Stimulated activated CD8-positive, alpha-beta memory T cell treated with anti-CD3 and anti-CD28 coated beads, Interleukin-12 subunit alpha, Interleukin-12 subunit beta, amount 100 ng/mL, for 1 hour (primary cell): ENCODE data around the gene AP4M1.

Experiments
- DNase-seq: peaks from one replicate; pipeline ENCODE4 v3.0.0-alpha.2; 2020; ENCODE audit warnings: low read depth

AP4M1 gene, protein sequence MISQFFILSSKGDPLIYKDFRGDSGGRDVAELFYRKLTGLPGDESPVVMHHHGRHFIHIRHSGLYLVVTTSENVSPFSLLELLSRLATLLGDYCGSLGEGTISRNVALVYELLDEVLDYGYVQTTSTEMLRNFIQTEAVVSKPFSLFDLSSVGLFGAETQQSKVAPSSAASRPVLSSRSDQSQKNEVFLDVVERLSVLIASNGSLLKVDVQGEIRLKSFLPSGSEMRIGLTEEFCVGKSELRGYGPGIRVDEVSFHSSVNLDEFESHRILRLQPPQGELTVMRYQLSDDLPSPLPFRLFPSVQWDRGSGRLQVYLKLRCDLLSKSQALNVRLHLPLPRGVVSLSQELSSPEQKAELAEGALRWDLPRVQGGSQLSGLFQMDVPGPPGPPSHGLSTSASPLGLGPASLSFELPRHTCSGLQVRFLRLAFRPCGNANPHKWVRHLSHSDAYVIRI

DNA sequence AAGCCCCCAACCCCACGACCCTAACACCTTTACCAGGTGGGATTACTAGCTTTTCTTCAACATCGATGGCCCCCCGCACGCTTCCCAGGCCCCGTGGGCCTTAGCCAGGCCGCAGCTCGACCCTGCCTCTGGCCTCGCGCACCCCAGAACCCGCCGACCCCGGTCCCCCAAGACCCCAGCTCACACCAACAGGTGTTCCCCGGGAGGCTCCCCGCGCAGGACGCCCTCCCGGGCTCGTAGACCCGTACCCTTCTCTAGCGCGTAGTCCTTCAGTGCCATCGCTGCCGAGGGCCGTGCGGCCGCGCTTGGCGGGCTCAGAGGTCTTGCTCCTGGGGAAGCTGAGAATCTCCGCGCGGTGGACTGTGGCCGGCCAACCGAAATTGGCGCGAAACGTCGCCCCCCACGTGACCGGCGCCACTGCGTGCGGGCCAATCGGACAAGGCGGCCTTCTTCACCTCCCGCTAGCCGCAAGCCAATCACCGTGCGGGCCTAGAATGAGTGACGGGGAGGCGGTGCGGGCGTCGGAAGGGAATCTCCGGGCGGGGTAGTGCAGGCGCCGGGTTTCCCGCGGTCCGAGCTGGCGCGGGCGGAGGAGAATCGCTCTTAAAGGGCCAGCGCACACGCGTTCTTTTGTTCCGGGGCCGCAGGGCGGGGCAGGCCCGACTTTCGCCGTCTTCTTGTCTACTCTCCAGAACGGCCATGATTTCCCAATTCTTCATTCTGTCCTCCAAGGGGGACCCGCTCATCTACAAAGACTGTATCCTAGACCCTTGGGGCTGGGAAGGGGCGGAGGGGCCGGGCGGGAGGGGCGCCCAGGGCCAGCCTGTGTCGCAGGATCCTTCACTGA is at the start of gene AP4M1, which contains the start of gene MCM7:
AP4M1 (plus strand) TSS at position 628 of the 847 bp plus-strand sequence; CDS start at position 700, 72 bp downstream.
MCM7 (minus strand) TSS at position 382 of the 847 bp plus-strand sequence; CDS start at position 279, 103 bp downstream.
- peak; percentile 94 for DNase-seq

DNA sequence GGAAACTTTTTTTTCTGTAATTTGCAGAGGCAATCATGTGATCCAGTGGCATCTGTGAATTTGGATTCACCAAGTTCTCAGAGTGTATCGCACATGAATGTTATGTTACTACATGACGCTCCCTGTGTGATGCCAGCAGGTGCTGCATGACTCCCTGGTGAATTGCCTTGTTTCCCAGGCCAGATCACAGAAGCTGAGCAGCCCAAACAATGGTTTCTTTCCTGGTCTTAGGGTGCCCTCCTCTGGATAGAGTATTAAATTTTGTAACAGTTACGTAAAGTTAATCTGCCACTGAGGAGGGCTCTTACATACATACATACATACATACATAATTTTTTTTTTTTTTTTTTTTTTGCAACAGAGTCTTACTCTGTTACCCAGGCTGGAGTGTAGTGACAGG is 48.2 kb upstream of the AP4M1 start:
- DNase-seq, result no peak

DNA sequence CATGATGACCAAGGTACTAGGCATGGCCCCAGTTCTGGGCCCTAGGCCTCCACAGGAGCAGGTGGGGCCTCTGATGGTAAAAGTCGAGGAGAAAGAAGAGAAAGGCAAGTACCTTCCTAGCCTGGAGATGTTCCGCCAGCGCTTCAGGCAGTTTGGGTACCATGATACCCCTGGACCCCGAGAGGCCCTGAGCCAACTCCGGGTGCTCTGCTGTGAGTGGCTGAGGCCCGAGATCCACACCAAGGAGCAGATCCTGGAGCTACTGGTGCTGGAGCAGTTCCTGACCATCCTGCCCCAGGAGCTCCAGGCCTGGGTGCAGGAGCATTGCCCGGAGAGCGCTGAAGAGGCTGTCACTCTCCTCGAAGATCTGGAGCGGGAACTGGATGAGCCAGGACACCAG is 44.4 kb upstream of the AP4M1 start:
- DNase-seq, result no peak

DNA sequence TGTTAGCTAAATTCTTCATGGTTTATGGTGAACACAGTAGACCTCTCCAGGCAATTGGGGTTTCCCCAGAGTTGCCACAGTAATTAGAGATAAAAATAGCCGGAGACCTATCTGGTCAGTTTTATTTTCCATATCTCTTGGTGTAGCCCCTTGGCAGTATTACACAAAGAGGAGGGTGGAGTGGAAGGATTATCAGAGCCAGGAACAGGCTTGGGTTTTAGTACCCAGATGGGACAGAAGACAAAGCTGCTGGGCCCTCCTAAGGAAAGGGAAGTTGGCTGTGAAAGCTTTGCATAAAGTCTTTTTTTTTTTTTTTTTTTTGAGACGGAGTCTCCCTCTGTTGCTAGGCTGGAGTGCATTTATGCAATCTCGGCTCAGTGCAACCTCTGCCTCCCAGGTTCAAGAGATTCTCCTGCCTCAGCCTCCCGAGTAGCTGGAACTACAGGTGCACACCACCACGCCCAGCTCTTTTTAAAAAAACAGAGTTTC is 42.1 kb upstream of the AP4M1 start:
- no peak for DNase-seq

DNA sequence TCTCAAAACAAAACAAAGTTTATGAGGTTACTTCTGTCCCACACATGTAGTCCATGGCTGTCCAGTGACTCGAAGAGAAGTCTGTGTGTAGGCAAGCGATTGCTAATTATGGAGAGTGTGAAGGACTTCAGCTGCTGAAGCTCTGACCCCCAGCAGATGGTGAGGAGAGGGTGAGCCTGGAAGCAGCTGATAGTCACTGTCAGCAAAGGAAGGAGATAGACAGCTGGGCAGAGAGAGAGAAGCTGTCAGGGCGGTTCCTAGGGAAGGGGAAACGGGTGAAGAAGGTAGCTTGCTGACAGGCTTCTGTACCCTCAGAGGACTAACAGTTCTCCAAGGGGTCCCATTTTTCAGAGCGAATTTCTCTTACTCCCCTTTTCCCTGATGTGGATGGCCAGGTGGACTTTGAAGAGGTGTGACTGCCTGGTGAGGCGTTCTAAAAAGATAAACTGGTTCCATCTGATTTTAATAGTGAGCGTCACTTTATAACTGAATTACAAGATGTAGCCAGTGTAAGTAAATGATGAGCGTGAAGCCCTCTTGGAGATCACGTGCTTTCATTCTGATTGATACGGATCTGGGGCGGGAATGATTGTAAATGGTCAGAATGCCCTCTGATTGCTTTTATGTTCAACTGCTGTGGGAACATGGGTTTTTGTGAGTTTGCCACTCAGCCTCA is 39.8 kb upstream of the AP4M1 start:
- DNase-seq, result no peak

DNA sequence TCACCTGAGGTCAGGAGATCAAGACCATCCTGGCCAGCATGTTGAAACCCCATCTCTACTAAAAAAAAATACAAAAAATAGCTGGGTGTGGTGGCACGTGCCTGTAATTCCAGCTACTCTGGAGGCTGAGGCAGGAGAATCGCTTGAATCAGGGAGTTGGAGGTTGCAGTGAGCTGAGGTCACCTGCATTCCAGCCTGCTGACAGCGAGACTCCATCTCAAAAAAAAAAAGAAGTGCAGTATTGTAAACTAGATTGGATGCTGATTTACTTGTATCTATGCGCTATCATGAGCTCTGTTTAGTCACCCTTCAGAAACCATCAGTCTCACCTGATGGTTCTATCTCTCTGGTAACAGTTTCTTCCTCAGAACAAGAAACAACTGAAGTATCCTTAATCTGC is 38.1 kb upstream of the AP4M1 start:
- DNase-seq, result no peak

DNA sequence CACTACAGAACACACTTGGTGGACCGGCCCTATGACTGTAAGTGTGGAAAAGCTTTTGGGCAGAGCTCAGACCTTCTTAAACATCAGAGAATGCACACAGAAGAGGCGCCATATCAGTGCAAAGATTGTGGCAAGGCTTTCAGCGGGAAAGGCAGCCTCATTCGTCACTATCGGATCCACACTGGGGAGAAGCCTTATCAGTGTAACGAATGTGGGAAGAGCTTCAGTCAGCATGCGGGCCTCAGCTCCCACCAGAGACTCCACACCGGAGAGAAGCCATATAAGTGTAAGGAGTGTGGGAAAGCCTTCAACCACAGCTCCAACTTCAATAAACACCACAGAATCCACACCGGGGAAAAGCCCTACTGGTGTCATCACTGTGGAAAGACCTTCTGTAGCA is 37.3 kb upstream of the AP4M1 start:
- no peak for DNase-seq

DNA sequence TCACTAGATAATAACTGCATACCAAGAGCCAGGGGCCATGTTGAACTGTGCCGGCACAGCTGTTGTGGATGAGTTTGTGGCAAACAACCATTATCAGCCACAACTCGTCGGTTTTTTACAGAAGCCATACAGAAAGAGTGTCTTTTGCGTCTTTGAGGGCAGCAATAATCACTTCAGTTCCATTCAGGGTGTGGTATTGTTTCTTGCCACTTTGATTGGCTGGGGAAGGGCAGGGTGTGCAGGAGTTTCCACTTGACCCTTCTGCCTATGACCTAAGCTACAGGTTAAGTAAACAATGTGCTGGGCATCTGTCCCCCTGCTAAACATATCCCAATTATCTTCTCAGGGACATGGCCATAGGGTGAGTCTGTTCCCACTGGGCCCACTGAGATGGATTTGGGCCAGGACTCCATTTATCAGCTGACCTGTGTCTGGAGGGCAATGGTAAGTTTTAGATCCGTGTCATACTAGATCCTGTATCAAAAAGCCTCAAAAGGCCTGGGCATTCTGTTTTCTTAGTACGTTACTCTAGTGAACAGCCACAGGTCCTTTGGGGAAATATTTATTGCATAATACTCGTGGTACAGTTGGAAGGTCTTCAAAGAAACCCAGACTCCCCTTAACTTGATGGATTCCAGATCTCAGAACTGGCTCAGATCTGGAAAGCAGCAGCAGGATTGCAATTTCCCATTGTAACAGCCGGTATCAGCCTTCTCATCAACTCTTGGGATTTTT is 35.8 kb upstream of the AP4M1 start:
- DNase-seq, result no peak

DNA sequence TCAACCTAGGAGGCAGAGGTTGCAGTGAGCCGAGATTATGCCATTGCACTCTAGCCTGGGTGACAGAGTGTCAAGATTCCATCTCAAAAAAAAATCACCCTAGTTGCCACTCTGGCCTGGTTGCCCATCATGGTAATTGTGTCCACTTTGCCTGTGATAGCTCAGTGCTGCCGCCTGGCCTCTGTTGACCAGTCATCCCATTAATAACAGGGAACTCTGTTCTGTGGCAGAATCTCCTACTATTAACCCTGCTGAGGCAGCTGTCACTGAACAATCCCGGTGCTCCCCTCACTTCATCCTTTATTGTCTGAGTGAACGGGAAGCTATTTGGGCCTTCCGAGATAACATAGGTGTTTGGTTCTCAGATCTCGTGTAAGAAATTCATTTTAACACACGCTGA is 34.5 kb upstream of the AP4M1 start:
- no peak for DNase-seq

DNA sequence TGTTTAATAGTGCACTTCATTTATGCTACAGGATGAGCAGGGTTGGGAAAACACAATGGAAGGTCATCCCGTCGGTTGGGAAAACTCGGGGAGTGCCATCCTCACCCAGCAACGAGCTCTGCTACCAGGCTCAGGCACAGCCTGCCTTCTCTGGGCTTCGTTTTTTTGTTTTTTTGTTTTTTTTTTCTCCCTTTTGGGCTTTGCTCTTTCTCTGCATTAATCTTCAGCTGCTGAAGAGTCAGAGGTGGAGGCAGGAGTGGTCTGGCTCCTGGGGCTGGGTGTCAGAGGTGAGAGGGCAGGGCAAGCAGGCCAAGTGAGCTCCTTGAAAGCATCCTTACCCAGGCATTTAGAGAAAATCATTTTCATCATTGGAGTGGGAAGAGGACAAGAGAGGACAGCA is 31.5 kb upstream of the AP4M1 start:
- DNase-seq, result no peak

DNA sequence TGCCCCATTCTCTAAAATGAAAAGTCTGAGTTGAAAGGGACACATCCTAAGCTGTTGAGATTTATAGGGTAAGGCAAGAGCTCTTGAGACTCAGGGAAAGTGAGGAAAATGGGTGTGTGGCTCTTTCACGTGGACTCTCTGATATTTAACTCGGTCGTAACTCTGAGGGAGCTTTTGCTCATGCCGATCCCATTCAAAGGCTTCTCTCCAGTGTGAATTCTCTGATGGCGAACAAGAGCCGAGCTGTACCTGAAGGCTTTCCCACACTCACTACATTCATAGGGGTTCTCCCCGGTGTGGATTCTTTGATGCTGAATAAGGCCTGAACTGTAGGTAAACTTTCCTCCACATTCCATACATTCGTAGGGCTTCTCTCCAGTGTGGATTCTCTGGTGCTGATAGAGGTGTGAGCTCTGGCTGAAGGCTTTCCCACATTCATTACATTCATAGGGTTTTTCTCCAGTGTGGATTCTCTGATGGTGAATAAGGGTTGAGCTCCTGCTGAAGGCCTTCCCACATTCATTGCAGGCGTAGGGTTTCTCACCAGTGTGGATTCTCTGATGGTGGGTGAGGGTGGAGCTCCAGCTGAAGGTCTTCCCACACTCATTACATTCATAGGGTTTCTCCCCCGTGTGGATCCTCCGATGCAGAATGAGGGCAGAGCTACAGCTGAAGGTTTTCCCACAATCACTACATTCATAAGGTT is 30.3 kb upstream of the AP4M1 start:
- no peak for DNase-seq

DNA sequence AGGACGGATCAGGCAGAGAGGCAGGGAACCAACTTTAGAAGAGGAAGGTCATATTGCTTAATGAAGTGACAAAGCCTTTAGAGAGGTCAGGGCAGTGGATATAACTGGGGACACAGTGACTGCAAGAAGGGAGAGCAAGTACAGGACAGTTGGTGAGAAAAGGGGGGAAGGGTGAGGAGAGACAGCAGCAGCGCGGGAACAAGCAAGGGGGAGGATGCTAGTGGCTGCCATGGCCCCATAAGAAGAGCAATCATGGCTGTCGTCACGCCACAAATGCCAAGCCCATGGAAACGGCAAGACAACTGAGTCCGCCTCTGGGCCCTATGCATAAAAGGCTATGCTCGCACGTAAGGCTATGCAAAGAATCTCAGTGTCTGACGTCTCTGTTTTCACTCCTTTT is 29.0 kb upstream of the AP4M1 start:
- DNase-seq, result no peak

DNA sequence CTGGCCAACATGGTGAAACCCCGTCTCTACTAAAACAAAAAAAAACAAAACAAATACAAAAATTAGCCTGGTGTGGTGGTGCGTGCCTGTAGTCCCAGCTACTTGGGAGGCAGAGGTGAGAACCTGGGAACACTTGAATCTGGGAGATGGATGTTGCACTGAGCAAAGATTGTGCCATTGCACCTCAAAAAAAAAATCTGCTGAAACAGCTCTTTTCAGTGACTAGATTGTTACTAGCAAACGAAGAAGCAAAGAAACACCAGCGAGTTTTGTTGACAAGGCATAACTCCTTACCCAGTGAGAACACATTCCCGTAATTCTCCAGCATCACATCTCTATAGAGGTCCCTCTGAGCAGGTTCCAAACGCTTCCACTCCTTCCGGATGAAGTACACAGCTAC is 26.6 kb upstream of the AP4M1 start:
- DNase-seq, result no peak

DNA sequence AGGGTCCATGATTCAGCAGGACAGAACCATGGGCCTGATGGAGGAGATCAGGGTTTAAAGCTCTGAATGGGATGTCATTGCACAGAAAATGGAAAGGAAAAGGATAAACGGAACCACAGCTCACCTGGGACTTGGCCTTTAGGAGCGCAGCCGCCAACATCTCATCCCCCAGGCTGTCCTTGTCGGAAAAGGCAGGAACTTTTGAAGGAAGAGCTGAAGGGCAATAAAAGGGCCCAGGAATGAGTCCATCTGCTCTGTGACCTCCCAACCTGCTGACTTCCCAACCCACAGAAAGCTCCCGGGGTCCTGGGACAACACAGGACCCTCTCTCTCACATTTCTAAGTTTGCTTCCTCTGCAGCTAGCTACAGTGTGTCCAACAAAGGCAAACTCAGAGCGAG is 26.0 kb upstream of the AP4M1 start:
- DNase-seq, result no peak

DNA sequence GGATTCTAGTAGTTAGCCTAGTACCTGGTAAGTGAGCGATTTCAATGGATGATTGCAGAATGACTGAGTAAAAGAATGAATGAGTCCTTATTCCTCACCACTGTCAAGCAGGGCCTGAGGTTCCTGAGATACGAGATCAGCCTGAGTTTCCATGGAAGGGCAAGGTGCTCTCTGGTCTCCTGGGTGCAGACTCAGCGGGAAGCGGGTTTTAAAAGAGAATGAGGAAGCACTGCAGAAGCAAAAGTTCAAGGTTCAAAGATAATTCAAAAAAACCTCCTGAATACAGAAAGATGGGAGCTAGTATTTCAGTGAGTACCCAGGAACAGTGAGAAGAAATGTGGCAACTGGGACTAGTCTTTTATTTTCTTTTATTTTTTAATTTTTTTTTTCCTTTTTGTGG is 24.2 kb upstream of the AP4M1 start:
- no peak for DNase-seq

DNA sequence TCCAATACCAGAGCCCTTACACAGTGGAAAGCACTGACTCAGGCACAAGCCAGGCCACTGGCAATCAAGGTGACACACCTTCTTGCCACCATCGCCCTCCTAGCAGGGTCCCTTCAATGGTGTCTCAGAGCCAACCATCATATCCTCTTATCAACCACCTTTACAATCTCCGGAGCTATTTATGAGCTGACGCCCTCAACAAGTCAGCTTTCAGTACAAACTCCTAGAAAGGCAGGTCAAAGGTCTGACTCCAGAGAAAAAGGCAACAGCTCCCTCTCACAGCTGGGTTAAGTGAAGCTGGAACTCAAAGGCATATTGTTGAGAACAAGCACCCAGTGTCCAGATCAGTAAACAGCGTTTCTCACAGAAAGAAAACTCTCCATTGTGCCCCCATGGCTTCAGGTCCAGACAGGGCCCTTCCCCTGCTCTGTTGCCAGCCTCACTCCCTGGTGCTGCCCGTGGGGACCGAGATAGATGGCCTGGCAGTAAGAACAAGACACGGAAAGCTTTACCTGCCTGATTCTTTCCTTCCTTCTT is 22.4 kb upstream of the AP4M1 start:
- DNase-seq, result no peak

DNA sequence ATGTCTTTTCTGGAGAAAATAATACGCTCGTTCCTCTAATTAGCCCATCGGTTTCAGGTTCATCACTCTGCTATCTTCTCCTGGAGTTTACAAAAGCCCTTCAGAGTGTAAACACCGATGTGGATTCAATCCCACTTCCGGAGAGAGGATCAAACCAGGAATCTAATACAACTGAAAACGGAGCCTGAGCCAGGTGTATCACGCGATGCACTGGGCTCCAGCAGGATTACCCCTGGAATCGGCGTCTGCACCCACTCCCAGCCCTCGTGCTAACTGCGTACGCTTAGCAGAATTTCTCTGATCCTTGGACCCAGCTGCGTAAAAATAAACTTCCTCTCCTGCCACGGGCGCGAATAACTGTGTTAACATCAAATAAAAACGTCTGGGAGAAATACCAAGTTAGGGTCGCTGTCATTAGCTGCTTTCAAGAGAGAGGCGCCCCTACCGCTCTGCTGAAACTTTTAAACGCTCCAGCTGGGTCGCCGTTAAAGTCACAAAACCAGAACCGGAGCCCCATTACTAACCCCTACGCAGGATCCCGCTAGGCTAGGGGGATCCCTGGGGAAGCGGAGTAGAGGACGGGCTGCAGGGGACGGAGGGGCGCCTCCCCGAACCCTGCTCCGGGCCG is 20.4 kb upstream of the AP4M1 start:
- no peak for DNase-seq

DNA sequence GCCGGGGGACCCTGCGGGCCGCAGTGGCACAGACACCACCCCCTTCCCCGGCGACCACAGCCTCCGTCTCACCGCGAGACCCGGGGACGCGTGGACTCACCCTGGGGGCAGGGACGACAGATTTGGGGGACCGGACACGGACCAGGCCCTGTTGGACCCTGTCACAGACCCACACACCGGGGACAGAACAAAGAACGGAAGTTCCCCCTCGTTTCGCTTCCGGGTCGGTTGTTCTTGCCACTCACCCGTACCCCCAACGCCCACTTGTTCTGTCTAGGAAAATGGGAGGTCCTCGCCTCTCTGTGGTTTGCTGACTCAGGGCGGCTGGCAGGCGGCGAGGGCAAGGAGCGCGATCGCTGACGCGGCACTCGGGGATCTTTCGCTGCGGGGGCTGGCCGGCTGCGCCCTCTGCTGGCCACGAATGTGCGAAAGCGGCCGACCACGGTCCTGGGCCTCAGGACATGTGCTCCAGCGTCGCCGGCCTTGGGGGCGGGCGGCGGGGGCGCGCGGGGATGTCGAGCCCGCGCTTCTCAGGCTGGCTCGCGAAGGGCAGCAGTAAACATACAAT is 19.8 kb upstream of the AP4M1 start, which contains the start of gene ZNF3:
ZNF3 (minus strand) TSS at position 189 of the 568 bp plus-strand sequence. CDS start 4,366 bp downstream, outside the sequence.
- DNase-seq, result peak; percentile 93

DNA sequence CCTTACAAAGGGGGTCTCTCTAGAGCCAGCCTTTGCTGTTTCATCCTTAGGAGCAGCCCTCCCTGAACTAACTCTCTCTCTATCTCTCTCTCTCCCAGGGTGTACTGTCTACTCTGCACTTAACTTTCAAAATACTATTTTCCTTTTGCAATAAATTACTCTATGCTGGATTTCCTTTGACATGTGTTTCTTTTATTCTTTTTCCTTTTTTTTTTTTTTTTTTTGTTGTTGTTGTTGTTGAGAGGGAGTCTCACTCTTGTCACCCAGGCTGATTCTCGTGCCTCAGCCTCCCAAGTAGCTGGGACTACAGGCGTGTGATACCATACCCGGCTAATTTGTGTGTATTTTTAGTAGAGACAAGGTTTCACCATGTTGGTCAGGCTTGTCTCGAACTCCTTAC is 18.5 kb upstream of the AP4M1 start:
- DNase-seq, result no peak

DNA sequence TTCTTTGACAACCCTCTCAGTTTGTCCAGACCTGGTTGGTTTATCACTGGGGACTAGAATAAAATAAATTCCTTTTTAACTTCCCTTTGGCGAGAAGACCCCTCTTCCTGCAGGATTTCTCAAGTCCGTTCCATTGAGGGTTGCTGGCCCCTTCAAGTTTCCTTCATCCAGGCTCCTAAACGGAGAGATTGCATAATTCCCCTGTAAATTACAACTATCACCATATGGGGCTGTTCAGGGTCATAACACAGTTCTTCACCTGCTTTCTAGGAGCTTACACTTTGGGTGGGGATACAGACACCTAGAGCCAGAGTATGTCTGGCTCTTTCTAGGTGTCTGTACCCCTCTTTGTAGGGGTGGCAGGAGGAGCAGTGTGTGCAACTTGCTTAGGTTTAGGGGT is 15.9 kb upstream of the AP4M1 start:
- no peak for DNase-seq
